Measurements from ENCODE around the gene PSMD1.
A peak's percentile ranks its signal among the peaks of the same experiment; 100 is the strongest.

Gene PSMD1

DNA sequence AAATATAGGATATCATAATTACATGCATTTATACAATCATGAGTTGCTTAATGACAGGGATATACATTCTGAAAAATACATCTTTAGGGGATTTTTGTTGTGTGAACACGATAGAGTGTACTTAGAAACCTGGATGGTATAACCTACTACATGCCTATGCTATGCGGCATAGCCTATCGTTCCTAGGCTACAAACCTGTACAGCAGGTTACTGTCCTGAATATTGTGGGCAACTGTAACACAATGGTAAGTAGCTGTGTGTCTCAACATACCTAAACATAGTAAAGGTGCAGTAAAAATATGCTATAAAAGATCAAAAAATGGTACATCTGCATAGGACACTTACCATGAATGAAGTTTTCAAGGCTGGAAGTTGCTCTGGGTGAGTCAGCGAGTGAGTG is 12.9 kb upstream of the PSMD1 start:
- no peak overlapping the region for H3K4me3 ChIP-seq (ENCODE audit: insufficient read depth, low read depth, low read length, poor library complexity, severe bottlenecking)

DNA sequence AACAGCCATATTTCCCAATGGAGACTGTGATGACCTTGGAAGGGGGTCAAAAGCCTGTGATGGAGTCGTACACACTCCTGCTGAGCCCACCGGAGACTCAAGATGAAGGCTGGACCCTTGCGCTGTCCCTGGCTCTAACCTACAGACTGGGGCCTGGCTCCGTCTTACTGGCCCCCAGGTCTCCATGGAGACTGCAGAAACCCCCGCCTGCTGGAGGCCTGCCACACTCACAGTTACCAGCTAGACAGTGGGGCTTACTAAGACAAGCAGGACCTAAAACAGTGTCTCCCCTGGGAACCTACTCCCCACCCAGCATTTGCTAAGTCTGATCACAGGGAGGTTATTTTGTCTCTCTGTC is 9.8 kb upstream of the PSMD1 start:
- Histone ChIP-seq H3K36me3 (ENCODE audit: control insufficient read depth, insufficient read depth, low read length) (no peaks in the 10 kb centered on the region), H3K27me3 (replicated peaks; ENCODE audit: control insufficient read depth, insufficient read depth, low read length, poor library complexity, severe bottlenecking) (peaks cover 2% of the 10 kb centered on the region), H3K27ac (ENCODE audit: insufficient read depth, low read length, poor library complexity, severe bottlenecking) (no peak overlapping the region), H3K4me3 (ENCODE audit: insufficient read depth, low read depth, low read length, poor library complexity, severe bottlenecking) (no peak overlapping the region), H3K4me1 (ENCODE audit: control insufficient read depth, insufficient read depth, low read length, poor library complexity, severe bottlenecking) (no peaks in the 10 kb centered on the region), H3K9me3 (ENCODE audit: control insufficient read depth, low read length) (no peaks in the 10 kb centered on the region)
- DNase-seq = no peak

More for the DNA sequence above, 12.9 kb upstream of the PSMD1 start:
- Histone ChIP-seq H3K36me3 (ENCODE audit: control insufficient read depth, insufficient read depth, low read length) (no peaks in the 10 kb centered on the region), H3K27ac (ENCODE audit: insufficient read depth, low read length, poor library complexity, severe bottlenecking) (no peak overlapping the region), H3K4me1 (ENCODE audit: control insufficient read depth, insufficient read depth, low read length, poor library complexity, severe bottlenecking) (no peaks in the 10 kb centered on the region), H3K9me3 (ENCODE audit: control insufficient read depth, low read length) (no peaks in the 10 kb centered on the region), H3K27me3 (replicated peaks; ENCODE audit: control insufficient read depth, insufficient read depth, low read length, poor library complexity, severe bottlenecking) (peaks cover 16% of the 10 kb centered on the region)
- DNase-seq = no peak

DNA sequence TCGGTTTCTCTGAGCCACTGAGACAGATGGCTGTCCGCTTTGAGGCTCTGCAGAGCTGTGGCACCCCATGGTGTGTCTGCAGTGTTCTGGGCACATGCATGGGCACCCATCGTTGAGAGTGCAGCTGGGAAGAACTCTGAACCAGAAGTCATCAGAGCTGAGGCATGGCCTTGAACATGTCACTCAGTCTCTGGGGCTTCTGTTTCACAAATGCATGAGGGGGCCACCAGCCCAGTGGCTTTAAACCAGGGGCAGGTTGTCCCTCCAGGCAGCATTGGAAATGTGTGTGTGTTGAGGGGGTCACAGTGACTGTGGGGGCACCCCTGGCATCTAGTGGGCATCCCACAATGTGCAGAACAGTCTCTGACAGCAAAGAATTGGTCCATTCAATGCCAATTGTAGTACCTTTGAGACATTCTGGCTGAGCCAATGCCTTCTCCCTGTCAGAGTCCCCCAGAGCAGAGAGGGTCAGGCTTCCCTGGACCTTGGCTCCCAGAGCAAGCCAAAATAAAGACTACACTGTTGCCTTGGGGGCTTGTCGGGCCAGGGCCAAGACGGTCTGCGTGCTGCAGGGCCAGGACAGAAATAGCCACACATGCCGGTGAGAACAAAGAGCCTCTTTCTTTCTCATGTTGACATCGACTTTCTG is 9.3 kb upstream of the PSMD1 start:
- Histone ChIP-seq H3K4me3 (ENCODE audit: insufficient read depth, low read depth, low read length, poor library complexity, severe bottlenecking) (no peak overlapping the region), H3K27ac (ENCODE audit: insufficient read depth, low read length, poor library complexity, severe bottlenecking) (no peak overlapping the region), H3K27me3 (replicated peaks; ENCODE audit: control insufficient read depth, insufficient read depth, low read length, poor library complexity, severe bottlenecking) (peaks cover 2% of the 10 kb centered on the region), H3K4me1 (ENCODE audit: control insufficient read depth, insufficient read depth, low read length, poor library complexity, severe bottlenecking) (peaks cover 2% of the 10 kb centered on the region), H3K36me3 (ENCODE audit: control insufficient read depth, insufficient read depth, low read length) (no peaks in the 10 kb centered on the region), H3K9me3 (ENCODE audit: control insufficient read depth, low read length) (no peaks in the 10 kb centered on the region)
- DNase-seq = no peak

DNA sequence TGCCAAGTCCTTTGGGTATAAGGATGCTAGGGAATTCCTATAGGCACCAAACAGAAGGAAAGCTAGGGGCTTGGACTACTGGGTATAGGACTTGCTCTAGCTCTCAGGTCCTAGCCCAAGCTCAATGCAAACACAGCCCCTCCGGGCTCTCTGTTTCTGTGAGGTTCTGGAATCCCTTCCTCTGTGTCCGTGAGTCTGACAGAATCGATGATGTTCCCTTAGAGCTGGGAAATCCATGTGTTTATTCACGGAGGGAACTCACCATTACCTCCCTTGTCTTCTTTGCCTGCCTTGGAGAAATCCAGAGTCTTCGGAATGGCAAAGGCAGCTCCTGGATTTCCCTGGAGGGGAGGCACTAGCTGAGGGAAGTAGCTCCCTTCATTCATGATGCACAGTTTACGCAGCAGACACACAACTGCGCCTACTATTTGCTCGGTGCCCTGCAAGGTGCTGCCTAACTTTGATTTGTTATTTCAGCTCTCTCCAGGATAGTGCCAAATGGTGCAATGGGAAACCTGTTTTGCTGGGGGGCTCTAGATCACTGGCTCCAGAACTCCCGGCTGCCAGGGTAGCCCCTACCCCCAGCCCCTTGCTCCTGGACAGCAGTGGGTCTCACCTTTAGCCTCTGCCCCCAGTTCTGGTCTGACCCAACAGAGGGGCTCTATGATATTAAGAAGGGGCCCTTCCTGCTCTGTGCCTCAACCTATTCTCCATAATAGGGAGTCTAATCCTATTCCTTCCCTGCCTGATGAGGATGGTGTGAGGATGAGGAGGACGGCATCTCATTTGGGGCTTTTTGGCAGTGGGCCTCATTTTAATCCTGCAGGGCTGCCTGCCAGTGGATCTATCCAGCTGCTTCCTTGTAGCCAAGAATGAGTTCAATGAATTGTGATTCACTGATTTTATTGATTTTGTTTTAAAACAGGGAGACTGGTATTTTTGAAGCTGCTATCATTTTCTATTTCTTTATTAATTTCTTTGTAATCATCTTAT is 8.4 kb upstream of the PSMD1 start:
- Histone ChIP-seq H3K27ac (ENCODE audit: insufficient read depth, low read length, poor library complexity, severe bottlenecking) (no peak overlapping the region), H3K36me3 (ENCODE audit: control insufficient read depth, insufficient read depth, low read length) (no peaks in the 10 kb centered on the region), H3K4me1 (ENCODE audit: control insufficient read depth, insufficient read depth, low read length, poor library complexity, severe bottlenecking) (peaks cover 4% of the 10 kb centered on the region), H3K9me3 (ENCODE audit: control insufficient read depth, low read length) (no peaks in the 10 kb centered on the region), H3K4me3 (ENCODE audit: insufficient read depth, low read depth, low read length, poor library complexity, severe bottlenecking) (no peak overlapping the region), H3K27me3 (replicated peaks; ENCODE audit: control insufficient read depth, insufficient read depth, low read length, poor library complexity, severe bottlenecking) (peaks cover 2% of the 10 kb centered on the region)
- no peak for DNase-seq

DNA sequence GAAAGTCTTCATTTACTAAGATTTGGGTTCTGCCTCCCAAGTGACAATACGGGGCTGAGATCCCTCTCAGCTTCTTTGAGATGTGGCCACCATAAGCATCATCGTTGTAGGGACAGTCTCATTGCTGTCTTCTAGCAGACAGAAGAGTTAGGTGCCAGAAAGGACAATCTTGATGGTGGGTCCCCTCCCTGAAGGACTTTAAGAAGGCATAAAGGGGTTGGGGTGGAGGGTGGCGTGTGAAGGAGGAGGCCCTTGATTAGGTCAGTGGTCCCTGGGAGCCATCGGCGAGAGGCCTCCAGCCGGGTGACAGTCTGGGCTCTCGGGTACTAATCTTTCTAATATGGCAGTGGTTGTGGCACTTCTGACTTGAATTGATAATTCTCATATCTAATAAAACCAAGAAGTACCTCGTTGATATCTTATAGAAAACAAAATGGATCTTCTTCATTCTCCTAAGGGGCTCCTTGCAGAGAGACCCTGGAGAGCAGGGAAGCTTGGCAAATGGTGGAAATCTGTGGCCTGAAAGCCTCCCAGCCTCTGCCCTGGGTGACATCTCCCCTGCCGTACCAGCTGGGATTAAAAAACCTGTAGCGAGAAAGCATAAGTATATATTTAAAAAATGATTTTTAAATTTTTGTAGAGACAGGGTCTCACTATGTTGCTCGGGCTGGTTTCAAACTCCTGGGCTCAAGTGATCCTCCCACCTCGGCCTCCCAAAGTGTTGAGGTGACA is 7.2 kb upstream of the PSMD1 start:
- DNase-seq = no peak
- H3K27me3 ChIP-seq (replicated peaks; ENCODE audit: control insufficient read depth, insufficient read depth, low read length, poor library complexity, severe bottlenecking) = peaks cover 2% of the 10 kb centered on the region
- H3K4me1 ChIP-seq (ENCODE audit: control insufficient read depth, insufficient read depth, low read length, poor library complexity, severe bottlenecking) = peaks cover 4% of the 10 kb centered on the region
- H3K9me3 ChIP-seq (ENCODE audit: control insufficient read depth, low read length) = no peaks in the 10 kb centered on the region
- H3K4me3 ChIP-seq (ENCODE audit: insufficient read depth, low read depth, low read length, poor library complexity, severe bottlenecking) = no peak overlapping the region
- H3K27ac ChIP-seq (ENCODE audit: insufficient read depth, low read length, poor library complexity, severe bottlenecking) = no peak overlapping the region
- H3K36me3 ChIP-seq (ENCODE audit: control insufficient read depth, insufficient read depth, low read length) = no peaks in the 10 kb centered on the region

GRCh38 chr2:231050018-231050901 is 6.4 kb upstream of the PSMD1 start:
- Histone ChIP-seq H3K4me3 (ENCODE audit: insufficient read depth, low read depth, low read length, poor library complexity, severe bottlenecking) (no peak overlapping the region), H3K27ac (ENCODE audit: insufficient read depth, low read length, poor library complexity, severe bottlenecking) (no peak overlapping the region), H3K36me3 (ENCODE audit: control insufficient read depth, insufficient read depth, low read length) (no peaks in the 10 kb centered on the region), H3K9me3 (ENCODE audit: control insufficient read depth, low read length) (no peaks in the 10 kb centered on the region), H3K4me1 (ENCODE audit: control insufficient read depth, insufficient read depth, low read length, poor library complexity, severe bottlenecking) (peaks cover 4% of the 10 kb centered on the region), H3K27me3 (replicated peaks; ENCODE audit: control insufficient read depth, insufficient read depth, low read length, poor library complexity, severe bottlenecking) (peaks cover 2% of the 10 kb centered on the region)
- no peak for DNase-seq

- H3K27me3 ChIP-seq (replicated peaks; ENCODE audit: control insufficient read depth, insufficient read depth, low read length, poor library complexity, severe bottlenecking) = peaks cover 2% of the 10 kb centered on the region
- no peak for DNase-seq
- H3K4me3 ChIP-seq (ENCODE audit: insufficient read depth, low read depth, low read length, poor library complexity, severe bottlenecking) = no peak overlapping the region
- H3K27ac ChIP-seq (ENCODE audit: insufficient read depth, low read length, poor library complexity, severe bottlenecking) = no peak overlapping the region
- no peaks in the 10 kb centered on the region for H3K36me3 ChIP-seq (ENCODE audit: control insufficient read depth, insufficient read depth, low read length)
- no peaks in the 10 kb centered on the region for H3K9me3 ChIP-seq (ENCODE audit: control insufficient read depth, low read length)
- H3K4me1 ChIP-seq (ENCODE audit: control insufficient read depth, insufficient read depth, low read length, poor library complexity, severe bottlenecking) = peaks cover 4% of the 10 kb centered on the region
Observed at GRCh38 chr2:231051116-231051515, 5.6 kb upstream of the PSMD1 start.

DNA sequence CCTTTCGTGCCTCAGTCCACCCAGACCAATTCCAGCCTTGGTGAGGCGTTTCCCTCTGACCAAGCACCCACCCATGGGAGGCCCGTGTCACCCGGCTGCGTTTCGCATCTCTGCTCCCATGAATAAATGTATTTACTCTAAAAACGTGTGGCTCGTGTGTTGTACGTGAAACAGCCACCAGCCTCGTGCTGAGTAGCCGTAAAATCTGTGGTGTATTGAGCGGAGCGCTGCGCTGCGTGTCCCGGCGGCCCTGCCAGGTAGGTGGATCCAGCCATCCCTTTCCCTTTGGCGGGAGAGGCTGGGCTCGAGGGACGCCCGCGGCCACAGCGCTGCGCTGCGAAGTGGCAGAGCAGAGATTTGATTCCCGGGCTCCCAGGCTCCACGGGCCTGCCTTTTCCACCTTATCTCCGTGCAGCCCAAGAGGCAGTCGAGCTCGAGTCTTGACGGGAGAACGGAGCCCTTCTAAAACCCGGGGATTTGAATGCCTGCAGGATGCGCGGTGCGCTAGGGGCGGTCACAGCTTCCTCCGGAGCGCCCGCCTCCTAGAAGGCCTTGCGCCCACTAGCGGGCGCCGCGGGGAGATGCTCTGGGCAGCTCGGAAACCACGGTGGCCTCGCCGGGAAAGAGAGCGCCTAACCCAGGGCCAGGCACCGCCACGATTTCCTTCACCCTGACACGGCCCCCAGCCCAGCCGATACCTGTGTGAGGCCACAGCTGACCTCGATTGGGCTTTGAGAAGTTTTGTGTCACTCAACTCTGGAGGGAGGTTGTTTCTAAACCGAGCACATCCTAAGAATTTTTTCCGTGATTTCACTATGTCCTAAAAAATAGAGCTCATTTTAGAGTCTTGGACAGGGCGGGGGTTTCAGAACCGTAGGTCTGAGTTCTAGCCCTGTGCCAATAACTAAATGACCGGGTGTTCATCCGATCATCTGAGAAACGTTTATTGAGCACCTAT is 3.9 kb upstream of the PSMD1 start:
- Histone ChIP-seq H3K27ac (ENCODE audit: insufficient read depth, low read length, poor library complexity, severe bottlenecking) (peak overlapping the region; percentile 22), H3K4me1 (ENCODE audit: control insufficient read depth, insufficient read depth, low read length, poor library complexity, severe bottlenecking) (peaks cover 8% of the 10 kb centered on the region), H3K9me3 (ENCODE audit: control insufficient read depth, low read length) (no peaks in the 10 kb centered on the region), H3K36me3 (ENCODE audit: control insufficient read depth, insufficient read depth, low read length) (no peaks in the 10 kb centered on the region), H3K4me3 (ENCODE audit: insufficient read depth, low read depth, low read length, poor library complexity, severe bottlenecking) (peak overlapping the region; percentile 69), H3K27me3 (replicated peaks; ENCODE audit: control insufficient read depth, insufficient read depth, low read length, poor library complexity, severe bottlenecking) (peaks cover 2% of the 10 kb centered on the region)
- DNase-seq = peak; percentile 54 to 67 (median 67)

Data from effector memory CD4-positive, alpha-beta T cell (primary cell).